Activated T-helper 2 cell treated with anti-CD3 and anti-CD28 coated beads, Interferon-gamma antibody, Interleukin-2, Interleukin-4, amounts not matched to agents 10 μg/mL and 5 μg/mL and 100 μg/mL, durations not matched to agents 14 hours and 24 hours and 36 hours (primary cell): Measurements from ENCODE around the gene NAALADL2. TPM values are rescaled to one million over a fixed set of nuclear protein-coding genes. Genes with fewer than 3 reads are reported as not detected.
"Not testable (repeated sequence)": the region's sequence is repeated elsewhere in the genome, so short reads cannot be mapped to it uniquely, and the experiment has no call there.

Source experiments
- DNase-seq: peaks from one replicate; pipeline ENCODE4 v3.0.0; 2021; ENCODE audit warnings: low spot score
- H3K27ac Mint-ChIP-seq: one replicate; pipeline ENCODE4 v1.8.0; 2021; ENCODE audit warnings: mixed read lengths
- H3K27me3 Mint-ChIP-seq: one replicate; pipeline ENCODE4 v1.8.0; 2021; ENCODE audit warnings: low read depth, mixed read lengths
- H3K36me3 Mint-ChIP-seq: one replicate; pipeline ENCODE4 v1.8.0; 2021; ENCODE audit warnings: low read depth, mixed read lengths
- H3K4me1 Mint-ChIP-seq: one replicate; pipeline ENCODE4 v1.8.0; 2021; ENCODE audit warnings: low read depth, mixed read lengths
- H3K4me3 Mint-ChIP-seq: one replicate; pipeline ENCODE4 v1.8.0; 2021; ENCODE audit warnings: low read depth, mild to moderate bottlenecking, moderate library complexity, mixed read lengths
- H3K9me3 Mint-ChIP-seq: one replicate; pipeline ENCODE4 v1.8.0; 2021; ENCODE audit warnings: mixed read lengths
- intact Hi-C: fragments of 100-400 bp; cut with micrococcal nuclease; formaldehyde crosslinking; loops from one replicate; pipeline ENCODE4 v1.15.1; 2023
- total RNA-seq: library from RNA; stranded (reverse); gene quantifications from 2 replicates; pipeline ENCODE4 v1.2.3, GENCODE V29; 2022

NAALADL2 gene
- total RNA-seq, 1 donor from 2014 or later: not detected

DNA sequence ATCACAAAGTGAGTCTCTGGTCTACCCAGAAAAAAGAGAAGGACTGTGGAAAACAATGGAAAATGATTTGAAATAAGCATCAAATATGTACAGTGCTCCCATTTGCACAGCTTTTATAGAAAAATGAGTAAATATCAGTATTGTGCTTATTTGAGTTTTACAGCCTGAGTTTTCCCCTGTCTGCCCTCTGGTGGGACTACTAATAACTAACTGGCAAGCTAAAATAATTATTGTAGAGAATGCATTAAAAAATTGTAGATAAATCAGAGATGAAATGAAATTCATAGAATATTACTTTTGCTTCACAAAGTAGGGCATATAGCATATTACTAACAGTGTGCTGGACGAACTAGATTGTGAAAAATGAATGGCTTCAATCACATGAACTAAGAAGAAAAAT lies 287.1 kb downstream of the NAALADL2 start:
- DNase-seq: no peak
- Mint-ChIP-seq H3K4me1 (no peaks in the 10 kb centered on the region), H3K27me3 (no peaks in the 10 kb centered on the region), H3K36me3 (no peaks in the 10 kb centered on the region), H3K4me3 (no peak overlapping the region), H3K27ac (no peak overlapping the region), H3K9me3 (peaks cover 11% of the 10 kb centered on the region)
- intact Hi-C loops: no loop called here

DNA sequence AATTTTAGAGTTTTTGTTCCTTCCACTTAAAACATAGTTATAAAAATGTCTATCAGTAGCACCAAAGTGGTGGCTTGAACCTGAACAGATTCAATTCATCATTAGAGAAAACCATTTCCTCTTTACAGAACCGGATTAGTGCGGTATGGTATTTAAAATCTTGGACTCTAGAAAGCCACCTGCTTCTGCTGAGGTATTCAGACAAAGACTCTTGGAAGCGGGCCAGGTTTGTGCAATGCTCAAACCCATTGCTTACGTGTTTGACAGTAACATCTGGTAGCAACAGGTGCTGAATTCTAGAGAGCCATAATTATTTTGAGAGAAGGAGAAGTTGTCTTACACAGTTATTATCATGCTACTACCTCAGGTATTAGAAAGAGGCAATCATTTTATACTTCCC lies 290.5 kb downstream of the NAALADL2 start:
- intact Hi-C loops: no loop called here
- Mint-ChIP-seq H3K4me3 (no peak overlapping the region), H3K36me3 (no peaks in the 10 kb centered on the region), H3K4me1 (no peaks in the 10 kb centered on the region), H3K27ac (no peak overlapping the region), H3K27me3 (no peaks in the 10 kb centered on the region), H3K9me3 (peaks cover 8% of the 10 kb centered on the region)
- DNase-seq: no peak

DNA sequence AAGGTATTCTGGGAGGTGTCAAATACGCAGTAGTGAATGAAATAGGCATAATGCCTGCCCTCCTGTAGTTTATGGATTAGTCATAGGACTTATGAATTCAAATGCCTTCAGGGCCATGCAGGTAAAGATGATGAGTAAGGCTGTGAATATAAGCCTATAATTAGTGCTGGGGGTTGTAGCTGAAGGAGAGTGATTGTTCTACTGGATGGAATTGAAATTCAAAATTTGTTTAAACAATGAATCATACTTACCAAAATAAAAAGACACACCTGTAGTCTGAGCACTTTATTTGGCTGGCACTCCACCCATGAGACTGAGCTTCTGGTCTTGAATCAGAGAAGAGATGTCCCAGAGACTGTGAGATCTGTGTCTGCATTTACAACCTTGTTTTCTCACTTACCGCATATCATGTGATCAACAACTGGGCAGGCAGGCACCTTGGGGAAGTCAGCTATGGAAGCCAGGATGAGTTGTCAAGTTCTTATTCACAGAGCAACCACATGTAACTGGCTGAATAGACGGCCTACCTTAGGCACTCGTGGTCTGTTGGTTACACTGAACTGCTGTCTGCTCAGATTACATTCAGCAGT lies 291.8 kb downstream of the NAALADL2 start:
- H3K36me3 Mint-ChIP-seq: no peaks in the 10 kb centered on the region
- DNase-seq: no peak
- H3K9me3 Mint-ChIP-seq: peaks cover 7% of the 10 kb centered on the region
- intact Hi-C loops: no loop called here
- no peaks in the 10 kb centered on the region for H3K4me1 Mint-ChIP-seq
- no peak overlapping the region for H3K4me3 Mint-ChIP-seq
- H3K27ac Mint-ChIP-seq: no peak overlapping the region
- H3K27me3 Mint-ChIP-seq: no peaks in the 10 kb centered on the region

DNA sequence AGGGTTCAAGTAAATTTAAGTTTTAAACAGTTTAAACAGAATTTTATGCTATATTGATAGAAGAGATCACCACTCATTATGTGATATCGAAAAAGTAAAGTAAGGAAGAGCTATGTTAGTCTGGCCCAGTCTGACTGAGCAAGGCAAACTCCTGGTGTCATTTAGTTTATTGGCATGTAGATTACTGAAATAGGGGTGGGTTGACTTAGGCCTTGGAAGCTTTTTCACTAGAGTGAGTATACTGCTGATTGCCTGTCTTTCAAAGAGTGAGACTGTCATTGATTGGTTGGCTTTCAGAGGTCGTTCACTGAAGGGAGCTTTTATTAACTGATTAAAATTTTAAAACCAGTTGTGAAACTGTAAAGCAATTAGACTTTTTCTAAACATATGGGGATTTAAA lies 294.5 kb downstream of the NAALADL2 start:
- H3K27me3 Mint-ChIP-seq: no peaks in the 10 kb centered on the region
- H3K4me1 Mint-ChIP-seq: no peaks in the 10 kb centered on the region
- peaks cover under 1% of the 10 kb centered on the region for H3K9me3 Mint-ChIP-seq
- no peak overlapping the region for H3K27ac Mint-ChIP-seq
- H3K36me3 Mint-ChIP-seq: no peaks in the 10 kb centered on the region
- intact Hi-C loops: no loop called here
- no peak overlapping the region for H3K4me3 Mint-ChIP-seq
- no peak for DNase-seq

DNA sequence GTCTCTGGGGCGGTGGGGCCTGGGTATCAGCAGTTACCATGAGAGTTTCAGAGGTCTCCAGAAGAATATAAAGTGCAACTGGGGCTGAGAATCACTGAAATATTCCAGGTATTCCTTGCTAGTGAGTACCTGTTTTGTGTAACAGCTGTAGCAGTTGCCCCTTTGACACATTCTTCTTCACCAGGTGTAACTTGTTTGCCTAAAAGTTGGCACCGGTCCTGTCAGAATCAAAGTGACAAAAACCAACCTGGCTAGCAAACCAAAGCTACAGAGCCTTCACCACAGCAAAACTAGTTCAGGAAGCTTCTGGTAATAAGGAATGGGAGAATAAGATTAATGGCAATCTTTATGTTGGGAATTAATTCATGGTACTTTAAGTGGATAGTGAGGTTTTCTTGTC lies 296.0 kb downstream of the NAALADL2 start:
- no peaks in the 10 kb centered on the region for H3K9me3 Mint-ChIP-seq
- H3K27ac Mint-ChIP-seq: no peak overlapping the region
- no peaks in the 10 kb centered on the region for H3K4me1 Mint-ChIP-seq
- DNase-seq: no peak
- no peak overlapping the region for H3K4me3 Mint-ChIP-seq
- no peaks in the 10 kb centered on the region for H3K27me3 Mint-ChIP-seq
- intact Hi-C loops: no loop called here
- no peaks in the 10 kb centered on the region for H3K36me3 Mint-ChIP-seq

DNA sequence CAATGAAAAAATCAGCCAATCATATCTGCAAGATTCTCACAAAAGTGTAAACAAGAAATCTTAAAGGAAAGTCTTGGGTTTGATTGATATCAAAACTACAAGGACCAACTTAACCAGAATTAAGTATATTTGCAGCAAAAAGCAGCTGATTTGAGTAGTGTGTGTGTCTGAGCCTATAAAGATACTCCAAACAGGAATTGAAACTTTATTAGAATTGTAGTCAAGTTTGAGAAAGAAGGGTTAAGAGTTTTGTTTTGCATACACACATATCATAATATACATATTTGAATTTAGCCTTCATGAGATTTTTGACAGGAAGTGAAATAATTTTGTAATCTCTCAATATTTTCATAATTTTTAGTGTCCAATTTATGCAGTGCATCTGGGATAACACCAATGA lies 300.1 kb downstream of the NAALADL2 start:
- Mint-ChIP-seq H3K9me3 (no peaks in the 10 kb centered on the region), H3K27ac (no peak overlapping the region), H3K4me3 (no peak overlapping the region), H3K4me1 (no peaks in the 10 kb centered on the region), H3K27me3 (no peaks in the 10 kb centered on the region), H3K36me3 (no peaks in the 10 kb centered on the region)
- intact Hi-C loops: loop anchor here (2.0 kb wide), 1 partner anchor 54 kb away; no protein-coding TSS in a partner anchor
- no peak for DNase-seq

DNA sequence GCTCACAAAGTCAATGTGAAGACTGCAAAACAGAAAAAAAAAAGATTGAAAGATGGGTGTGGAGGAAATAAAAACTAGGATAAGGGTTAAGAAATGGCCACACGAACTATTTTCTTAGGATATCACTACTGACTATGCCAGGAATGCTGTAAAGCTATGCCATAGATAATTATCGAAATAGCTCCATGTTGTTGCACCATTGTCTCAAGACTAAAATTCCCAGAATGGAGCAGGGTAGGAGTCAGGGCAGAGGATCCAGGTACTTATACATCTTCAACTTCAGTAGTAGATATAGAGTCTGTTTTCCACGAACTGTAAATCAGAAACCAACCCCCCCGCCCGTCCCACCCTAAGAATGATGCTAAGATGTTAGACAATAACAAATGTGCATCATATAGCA lies 302.2 kb downstream of the NAALADL2 start:
- Mint-ChIP-seq H3K4me1 (no peaks in the 10 kb centered on the region), H3K27me3 (no peaks in the 10 kb centered on the region), H3K4me3 (no peak overlapping the region), H3K9me3 (no peaks in the 10 kb centered on the region), H3K27ac (no peak overlapping the region), H3K36me3 (no peaks in the 10 kb centered on the region)
- no peak for DNase-seq
- intact Hi-C loops: no loop called here

DNA sequence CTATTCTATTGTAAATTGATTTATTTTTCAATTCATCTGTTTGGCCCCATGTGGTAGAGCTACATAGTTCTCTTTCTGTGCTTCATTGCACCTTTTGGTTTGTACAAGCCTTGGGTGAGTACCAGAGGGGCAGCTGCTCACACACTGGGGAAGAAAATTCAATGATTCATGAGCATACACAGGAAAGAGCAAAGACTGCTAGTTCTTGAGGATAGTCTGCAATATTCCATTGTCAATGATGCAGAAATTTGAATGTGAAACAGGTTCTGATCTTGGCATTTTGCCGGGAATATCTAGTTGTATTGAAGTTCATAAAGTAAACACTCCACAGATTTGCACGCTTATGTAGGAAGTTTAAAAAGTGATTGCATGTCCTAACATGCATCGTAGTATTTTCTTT lies 304.6 kb downstream of the NAALADL2 start:
- DNase-seq: no peak
- intact Hi-C loops: no loop called here
- Mint-ChIP-seq H3K4me3 (no peak overlapping the region), H3K9me3 (no peaks in the 10 kb centered on the region), H3K27me3 (no peaks in the 10 kb centered on the region), H3K4me1 (no peaks in the 10 kb centered on the region), H3K36me3 (no peaks in the 10 kb centered on the region), H3K27ac (no peak overlapping the region)

DNA sequence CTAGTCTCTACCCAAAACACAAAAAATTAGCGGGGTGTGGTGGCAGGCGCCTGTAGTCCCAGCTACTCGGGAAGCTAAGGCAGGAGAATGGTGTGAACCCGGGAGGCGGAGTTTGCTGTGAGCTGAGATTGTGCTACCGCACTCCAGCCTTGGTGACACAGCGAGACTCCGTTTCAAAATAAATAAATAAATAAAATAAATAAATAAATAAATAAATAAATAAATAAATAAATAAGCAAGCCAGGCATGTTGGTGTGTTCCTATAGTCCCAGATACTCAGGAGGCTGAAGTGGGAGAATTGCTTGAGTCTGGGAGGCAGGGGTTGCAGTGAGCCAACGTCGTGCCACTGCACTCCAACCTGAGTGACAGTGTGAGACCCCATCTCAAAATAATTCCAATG lies 314.0 kb downstream of the NAALADL2 start:
- intact Hi-C loops, H3K27me3 Mint-ChIP-seq, H3K36me3 Mint-ChIP-seq, H3K9me3 Mint-ChIP-seq, H3K4me3 Mint-ChIP-seq, DNase-seq, H3K4me1 Mint-ChIP-seq, H3K27ac Mint-ChIP-seq: not testable (repeated sequence)

DNA sequence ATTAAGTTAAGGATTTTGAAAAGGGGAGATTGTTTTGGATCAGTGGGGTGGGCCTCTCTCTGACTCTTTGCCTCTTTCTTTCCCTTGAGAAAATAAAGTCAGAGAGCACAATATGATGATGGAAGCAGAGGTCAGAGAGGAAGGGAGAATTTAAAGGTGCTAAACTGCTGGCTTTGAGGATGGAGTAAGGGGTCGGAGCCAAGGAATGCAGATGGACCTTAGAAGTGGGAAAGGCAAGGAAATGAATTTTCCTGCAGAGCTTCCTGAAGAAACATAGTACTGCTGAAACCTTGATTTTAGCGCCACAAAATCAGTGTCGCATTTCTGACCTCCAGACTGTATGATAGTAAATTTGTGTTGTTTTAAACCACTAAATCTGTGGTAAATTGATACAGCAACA lies 317.4 kb downstream of the NAALADL2 start:
- no peak overlapping the region for H3K4me3 Mint-ChIP-seq
- no peak overlapping the region for H3K27ac Mint-ChIP-seq
- H3K36me3 Mint-ChIP-seq: no peaks in the 10 kb centered on the region
- no peak for DNase-seq
- intact Hi-C loops: no loop called here
- no peaks in the 10 kb centered on the region for H3K9me3 Mint-ChIP-seq
- no peaks in the 10 kb centered on the region for H3K27me3 Mint-ChIP-seq
- no peaks in the 10 kb centered on the region for H3K4me1 Mint-ChIP-seq

DNA sequence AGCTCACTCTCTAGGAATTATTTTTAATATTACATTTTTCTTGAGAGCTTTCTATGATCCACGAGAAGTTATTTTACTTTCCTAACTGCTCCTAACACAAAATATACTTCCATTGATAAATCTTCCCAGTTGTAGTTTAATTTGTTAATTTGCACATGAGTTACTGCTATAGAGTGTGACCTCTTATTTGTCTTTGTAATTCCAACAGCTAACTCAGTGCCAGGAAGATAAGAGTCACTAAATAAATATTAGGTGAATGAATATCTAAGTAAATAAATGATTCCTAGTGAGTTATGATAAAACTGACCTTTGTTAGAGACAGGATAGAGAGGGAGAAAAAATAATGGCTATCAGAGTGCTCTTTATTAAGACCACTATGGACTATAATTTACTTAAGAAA lies 319.9 kb downstream of the NAALADL2 start:
- no peaks in the 10 kb centered on the region for H3K4me1 Mint-ChIP-seq
- H3K27me3 Mint-ChIP-seq: no peaks in the 10 kb centered on the region
- no peaks in the 10 kb centered on the region for H3K9me3 Mint-ChIP-seq
- H3K36me3 Mint-ChIP-seq: no peaks in the 10 kb centered on the region
- intact Hi-C loops: no loop called here
- no peak for DNase-seq
- no peak overlapping the region for H3K4me3 Mint-ChIP-seq
- no peak overlapping the region for H3K27ac Mint-ChIP-seq

DNA sequence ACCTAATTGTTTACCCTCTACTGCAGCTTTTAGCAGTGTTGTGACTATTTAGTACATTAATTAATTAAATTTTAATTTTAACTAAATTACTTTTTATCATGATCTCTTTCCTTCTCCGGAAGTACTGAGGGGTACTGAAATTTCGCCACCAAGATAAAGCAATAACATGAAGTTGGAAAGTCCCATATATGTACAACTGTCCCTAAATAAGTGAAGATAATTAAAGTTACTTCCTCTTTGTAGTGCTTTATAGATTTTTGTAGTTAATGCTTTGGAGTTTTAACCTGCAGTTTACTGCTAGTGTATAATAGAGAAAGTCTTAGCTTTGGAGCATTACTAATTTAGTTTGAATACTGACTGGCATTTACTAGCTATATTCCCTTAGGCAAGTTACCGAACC lies 325.3 kb downstream of the NAALADL2 start:
- Mint-ChIP-seq H3K9me3 (no peaks in the 10 kb centered on the region), H3K27ac (no peak overlapping the region), H3K36me3 (no peaks in the 10 kb centered on the region), H3K4me1 (no peaks in the 10 kb centered on the region), H3K27me3 (no peaks in the 10 kb centered on the region), H3K4me3 (no peak overlapping the region)
- intact Hi-C loops: no loop called here
- no peak for DNase-seq

DNA sequence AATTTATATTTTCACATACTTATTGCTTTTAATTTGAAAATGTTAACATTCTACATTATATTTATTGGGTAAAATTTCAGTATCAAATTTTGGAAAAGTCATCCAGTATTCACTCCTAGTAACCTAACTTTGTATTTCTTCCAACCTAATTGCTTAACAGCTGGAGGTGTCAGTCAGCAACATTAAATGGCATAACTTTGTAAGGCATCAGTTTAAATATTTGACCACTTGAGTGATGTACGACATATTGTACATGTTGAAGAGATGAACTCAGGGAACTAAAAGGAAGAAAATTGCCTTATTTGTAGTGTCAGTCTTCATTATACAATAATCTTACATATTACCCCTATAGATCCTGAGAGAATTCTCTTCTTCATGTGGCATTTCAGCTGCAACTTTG lies 326.8 kb downstream of the NAALADL2 start:
- peaks cover 5% of the 10 kb centered on the region for H3K9me3 Mint-ChIP-seq
- DNase-seq: no peak

DNA sequence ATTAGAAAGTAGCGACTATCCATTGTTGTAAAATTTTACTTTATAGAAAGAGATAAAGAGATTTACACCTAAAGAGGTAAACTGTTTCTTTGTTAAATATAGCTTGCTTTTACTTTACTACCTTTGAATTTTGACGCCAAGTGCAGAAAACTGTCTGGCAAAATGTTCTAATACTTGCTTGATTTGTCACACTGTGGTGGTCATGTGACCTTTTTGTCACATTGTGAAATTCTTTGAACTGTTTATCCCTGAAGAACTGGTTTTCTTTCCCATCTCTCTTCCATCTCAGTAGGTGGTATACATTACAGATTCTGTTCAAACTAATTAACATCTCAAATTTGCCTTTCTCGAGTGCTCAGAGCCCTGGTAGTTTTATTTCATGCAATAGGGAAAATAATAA lies 327.4 kb downstream of the NAALADL2 start:
- Mint-ChIP-seq H3K27ac (no peak overlapping the region), H3K9me3 (peaks cover 5% of the 10 kb centered on the region), H3K4me3 (no peak overlapping the region), H3K36me3 (no peaks in the 10 kb centered on the region), H3K27me3 (no peaks in the 10 kb centered on the region), H3K4me1 (no peaks in the 10 kb centered on the region)
- intact Hi-C loops: no loop called here
- no peak for DNase-seq

More for the DNA sequence above, 326.8 kb downstream of the NAALADL2 start:
- H3K4me3 Mint-ChIP-seq: no peak overlapping the region
- intact Hi-C loops: no loop called here
- H3K4me1 Mint-ChIP-seq: no peaks in the 10 kb centered on the region
- H3K27me3 Mint-ChIP-seq: no peaks in the 10 kb centered on the region
- H3K27ac Mint-ChIP-seq: no peak overlapping the region
- H3K36me3 Mint-ChIP-seq: no peaks in the 10 kb centered on the region
